ENCODE results near the gene PPP4R3A.
A peak's percentile ranks its signal among the peaks of the same experiment; 100 is the strongest.

The PPP4R3A gene

DNA sequence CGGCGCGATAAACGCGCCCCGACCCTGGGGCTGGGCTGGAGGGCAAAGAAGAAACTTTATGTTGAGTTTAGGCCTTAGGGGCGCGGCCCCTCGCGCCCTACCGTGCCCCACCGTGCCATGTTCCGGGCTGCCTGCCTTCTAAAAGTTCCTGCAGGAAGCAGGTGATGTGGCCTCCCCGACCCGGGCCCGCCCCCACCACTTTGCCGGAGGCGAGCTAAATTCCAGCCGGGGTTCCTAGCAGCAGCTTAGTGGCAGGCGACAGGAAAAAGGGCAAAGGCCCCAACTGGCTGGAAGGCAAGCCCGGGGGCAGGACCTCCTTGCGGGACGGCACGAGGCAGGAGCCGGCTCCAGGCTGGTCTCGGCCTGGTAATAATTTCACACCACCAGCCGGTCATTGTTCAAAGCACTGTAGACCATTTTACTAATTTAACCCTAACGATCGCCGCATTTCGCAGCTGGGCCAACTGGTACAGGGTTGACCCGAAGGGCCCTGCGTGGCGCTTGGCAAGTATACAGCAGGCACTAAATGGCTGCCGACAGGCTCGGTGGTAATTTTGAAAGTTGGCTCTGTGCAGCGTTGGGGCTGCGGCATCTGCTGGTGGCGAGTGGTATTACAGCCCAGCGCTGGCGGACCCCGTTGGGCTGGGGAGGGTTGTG is 91.6 kb downstream of the PPP4R3A start (continued):
- no peak for TF ChIP-seq ZNF266 (tag by site-specific recombination; IDR thresholded peaks at IDR 0.05; ENCODE audit: low read depth)
- no peak for TF ChIP-seq ZNF133 (tag by site-specific recombination; IDR thresholded peaks at IDR 0.05)
- TF ChIP-seq ZBTB8A (tag by site-specific recombination; IDR thresholded peaks at IDR 0.05), result peak; percentile 96
- 0 out of 2 replicates have a peak, but pooled peaks have one; percentile 2 for TF ChIP-seq ZBTB48 (tag by site-specific recombination; IDR thresholded peaks at IDR 0.05)
- no peak; the same call in 1 of the 2 replicates for TF ChIP-seq SP2 (tag by site-specific recombination; IDR thresholded peaks at IDR 0.05)
- TF ChIP-seq, protein P1, sequence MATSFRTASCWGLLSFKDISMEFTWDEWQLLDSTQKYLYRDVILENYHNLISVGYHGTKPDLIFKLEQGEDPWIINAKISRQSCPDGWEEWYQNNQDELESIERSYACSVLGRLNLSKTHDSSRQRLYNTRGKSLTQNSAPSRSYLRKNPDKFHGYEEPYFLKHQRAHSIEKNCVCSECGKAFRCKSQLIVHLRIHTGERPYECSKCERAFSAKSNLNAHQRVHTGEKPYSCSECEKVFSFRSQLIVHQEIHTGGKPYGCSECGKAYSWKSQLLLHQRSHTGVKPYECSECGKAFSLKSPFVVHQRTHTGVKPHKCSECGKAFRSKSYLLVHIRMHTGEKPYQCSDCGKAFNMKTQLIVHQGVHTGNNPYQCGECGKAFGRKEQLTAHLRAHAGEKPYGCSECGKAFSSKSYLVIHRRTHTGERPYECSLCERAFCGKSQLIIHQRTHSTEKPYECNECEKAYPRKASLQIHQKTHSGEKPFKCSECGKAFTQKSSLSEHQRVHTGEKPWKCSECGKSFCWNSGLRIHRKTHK (tag by site-specific recombination; IDR thresholded peaks at IDR 0.05), result no peak
- no peak for TF ChIP-seq ZNF621 (tag by site-specific recombination; IDR thresholded peaks at IDR 0.05)
- TF ChIP-seq ZBTB21 (tag by site-specific recombination; IDR thresholded peaks at IDR 0.05), result no peak
- no peak for TF ChIP-seq TSHZ1 (tag by site-specific recombination; IDR thresholded peaks at IDR 0.05; ENCODE audit: borderline replicate concordance)
- TF ChIP-seq ZNF169 (tag by site-specific recombination; IDR thresholded peaks at IDR 0.05), result no peak
- no peak for TF ChIP-seq ZNF157 (tag by site-specific recombination; IDR thresholded peaks at IDR 0.05)
- no peak for TF ChIP-seq ZNF211 (tag by site-specific recombination; IDR thresholded peaks at IDR 0.05; ENCODE audit: low read depth)
- no peak for TF ChIP-seq ZNF510 (tag by site-specific recombination; IDR thresholded peaks at IDR 0.05; ENCODE audit: insufficient replicate concordance)
- TF ChIP-seq ZNF2 (tag by site-specific recombination; IDR thresholded peaks at IDR 0.05), result peak; percentile 94
- peak; percentile 52; the same call in 1 of the 2 replicates for TF ChIP-seq ZNF501 (tag by site-specific recombination; IDR thresholded peaks at IDR 0.05)
- TF ChIP-seq ZNF549 (tag by site-specific recombination; IDR thresholded peaks at IDR 0.05), result no peak
- TF ChIP-seq ZNF600 (tag by site-specific recombination; IDR thresholded peaks at IDR 0.05), result peak; percentile 22; the same call in 1 of the 2 replicates
- TF ChIP-seq ZNF23 (tag by site-specific recombination; IDR thresholded peaks at IDR 0.05; ENCODE audit: borderline replicate concordance), result no peak
- no peak for TF ChIP-seq GLIS2 (tag by site-specific recombination; IDR thresholded peaks at IDR 0.05)
- no peak for TF ChIP-seq ZNF701 (tag by site-specific recombination; IDR thresholded peaks at IDR 0.05)
- no peak for TF ChIP-seq ZFP41 (tag by site-specific recombination; IDR thresholded peaks at IDR 0.05; ENCODE audit: borderline replicate concordance)
- no peak for TF ChIP-seq MEIS1 (CRISPR knock-in tag; IDR thresholded peaks at IDR 0.05; ENCODE audit: borderline replicate concordance)
- TF ChIP-seq ZNF561 (tag by site-specific recombination; IDR thresholded peaks at IDR 0.05; ENCODE audit: borderline replicate concordance), result no peak
- TF ChIP-seq ZNF416 (tag by site-specific recombination; IDR thresholded peaks at IDR 0.05), result no peak
- no peak for TF ChIP-seq AEBP2 (tag by site-specific recombination; IDR thresholded peaks at IDR 0.05; ENCODE audit: borderline replicate concordance)
- TF ChIP-seq ZNF626 (tag by site-specific recombination; IDR thresholded peaks at IDR 0.05), result no peak
- peak; percentile 53; the same call in 1 of the 2 replicates for TF ChIP-seq ZNF280D (tag by site-specific recombination; IDR thresholded peaks at IDR 0.05)
- no peak for TF ChIP-seq BCL6B (tag by site-specific recombination; IDR thresholded peaks at IDR 0.05)
